RWPE1 (cell line): ENCODE data around the gene PSG2.
A peak's percentile ranks its signal among the peaks of the same experiment; 100 is the strongest.
"Not testable (repeated sequence)": the region's sequence is repeated elsewhere in the genome, so short reads cannot be mapped to it uniquely, and the experiment has no call there.

Source experiments
- CTCF ChIA-PET: fragments of 350-600 bp; sonication (Branson Sonifier 250); formaldehyde crosslinking; extraction: SDS; loops from one replicate; lab custom pipeline; 2021; lab: Yijun Ruan, JAX
- POLR2A ChIA-PET: fragments of 400-600 bp; formaldehyde crosslinking; extraction: SDS; loops from one replicate; lab custom pipeline; 2020; ENCODE audit warnings: antibody characterized with exemption; ENCODE audit not compliant: low non-redundant PET; lab: Yijun Ruan, JAX
- DNase-seq: peaks from one replicate; pipeline ENCODE4 v3.0.0; 2012; ENCODE audit warnings: low spot score
- H3K27ac ChIP-seq: fragments of 450-650 bp; 2 replicates; pipeline ENCODE4 v1.5.1; 2017
- CTCF ChIP-seq: fragments of 450-650 bp; conservative IDR thresholded peaks from 2 replicates; pipeline ENCODE4 v1.5.1; 2017; ENCODE audit warnings: low read depth, mild to moderate bottlenecking

PSG2 gene

GRCh38 chr19:43022098-43022497 is 60.4 kb downstream of the PSG2 start:
- POLR2A ChIA-PET = not testable (repeated sequence)
- H3K27ac ChIP-seq = peak overlapping the region; percentile 80; the same call in 1 of the 2 replicates
- CTCF ChIA-PET = interaction anchor here (0.6 kb wide), 1 partner anchor 83 kb away, joined by 3 read pairs; no protein-coding TSS in a partner anchor
- peak; percentile 11 for DNase-seq

GRCh38 chr19:43021629-43022028 is 60.9 kb downstream of the PSG2 start:
- peak; percentile 80 for DNase-seq
- POLR2A ChIA-PET = not testable (repeated sequence)
- CTCF ChIA-PET = interaction anchor here (0.6 kb wide), 1 partner anchor 45 kb away, joined by 3 read pairs; no protein-coding TSS in a partner anchor
- peak overlapping the region; percentile 63 for H3K27ac ChIP-seq

- peak; percentile 26; the same call in 1 of the 2 replicates for TF ChIP-seq CTCF
- CTCF ChIA-PET = interaction anchor here (0.6 kb wide), 1 partner anchor 14 kb away, joined by 3 read pairs; no protein-coding TSS in a partner anchor
- POLR2A ChIA-PET, H3K27ac ChIP-seq, DNase-seq: not testable (repeated sequence)
Observed at GRCh38 chr19:43019588-43019987, 62.9 kb downstream of the PSG2 start.
